Cardiac septum (tissue), 1 donor: ENCODE measurements around the gene SNX13. TPM values are rescaled to one million over a fixed set of nuclear protein-coding genes. Genes with fewer than 3 reads are reported as not detected.

Source experiments
- DNase-seq: peaks from one replicate; pipeline ENCODE4 v3.0.0-alpha.2; 2020; ENCODE audit warnings: low spot score
- intact Hi-C: fragments of 100-400 bp; cut with DNase I; formaldehyde crosslinking; loops from one replicate; pipeline ENCODE4 v1.14.0; 2022
- long read RNA-seq: library from polyadenylated mRNA; unstranded; transcript quantifications from one replicate; pipeline ENCODE4 v2.0.0, GENCODE V29; 2021
- total RNA-seq: library from RNA; stranded (reverse); fragmentation: NEBNext Ultra II Directional; extraction: Animal tissue kit (Norgen Biotek cat#: 25700); gene quantifications from one replicate; pipeline ENCODE4 v1.2.1, GENCODE V29; 2021
- donor health status: DM: no; HTN: no; CAD: no.

The SNX13 gene, protein sequence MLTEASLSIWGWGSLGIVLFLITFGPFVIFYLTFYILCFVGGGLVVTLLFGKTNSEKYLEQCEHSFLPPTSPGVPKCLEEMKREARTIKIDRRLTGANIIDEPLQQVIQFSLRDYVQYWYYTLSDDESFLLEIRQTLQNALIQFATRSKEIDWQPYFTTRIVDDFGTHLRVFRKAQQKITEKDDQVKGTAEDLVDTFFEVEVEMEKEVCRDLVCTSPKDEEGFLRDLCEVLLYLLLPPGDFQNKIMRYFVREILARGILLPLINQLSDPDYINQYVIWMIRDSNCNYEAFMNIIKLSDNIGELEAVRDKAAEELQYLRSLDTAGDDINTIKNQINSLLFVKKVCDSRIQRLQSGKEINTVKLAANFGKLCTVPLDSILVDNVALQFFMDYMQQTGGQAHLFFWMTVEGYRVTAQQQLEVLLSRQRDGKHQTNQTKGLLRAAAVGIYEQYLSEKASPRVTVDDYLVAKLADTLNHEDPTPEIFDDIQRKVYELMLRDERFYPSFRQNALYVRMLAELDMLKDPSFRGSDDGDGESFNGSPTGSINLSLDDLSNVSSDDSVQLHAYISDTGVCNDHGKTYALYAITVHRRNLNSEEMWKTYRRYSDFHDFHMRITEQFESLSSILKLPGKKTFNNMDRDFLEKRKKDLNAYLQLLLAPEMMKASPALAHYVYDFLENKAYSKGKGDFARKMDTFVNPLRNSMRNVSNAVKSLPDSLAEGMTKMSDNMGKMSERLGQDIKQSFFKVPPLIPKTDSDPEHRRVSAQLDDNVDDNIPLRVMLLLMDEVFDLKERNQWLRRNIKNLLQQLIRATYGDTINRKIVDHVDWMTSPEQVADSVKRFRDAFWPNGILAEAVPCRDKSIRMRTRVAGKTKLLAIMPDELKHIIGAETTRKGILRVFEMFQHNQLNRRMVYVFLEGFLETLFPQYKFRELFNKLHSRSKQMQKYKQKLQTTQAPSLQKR
- 48.8 TPM for total RNA-seq
- long read RNA-seq, full-length matches to known transcripts: 12 of 41 reads
- long read RNA-seq, partial matches to known transcripts: 4 of 41 reads
- long read RNA-seq, other reads (novel, unspliced or antisense): 25 of 41 reads

DNA sequence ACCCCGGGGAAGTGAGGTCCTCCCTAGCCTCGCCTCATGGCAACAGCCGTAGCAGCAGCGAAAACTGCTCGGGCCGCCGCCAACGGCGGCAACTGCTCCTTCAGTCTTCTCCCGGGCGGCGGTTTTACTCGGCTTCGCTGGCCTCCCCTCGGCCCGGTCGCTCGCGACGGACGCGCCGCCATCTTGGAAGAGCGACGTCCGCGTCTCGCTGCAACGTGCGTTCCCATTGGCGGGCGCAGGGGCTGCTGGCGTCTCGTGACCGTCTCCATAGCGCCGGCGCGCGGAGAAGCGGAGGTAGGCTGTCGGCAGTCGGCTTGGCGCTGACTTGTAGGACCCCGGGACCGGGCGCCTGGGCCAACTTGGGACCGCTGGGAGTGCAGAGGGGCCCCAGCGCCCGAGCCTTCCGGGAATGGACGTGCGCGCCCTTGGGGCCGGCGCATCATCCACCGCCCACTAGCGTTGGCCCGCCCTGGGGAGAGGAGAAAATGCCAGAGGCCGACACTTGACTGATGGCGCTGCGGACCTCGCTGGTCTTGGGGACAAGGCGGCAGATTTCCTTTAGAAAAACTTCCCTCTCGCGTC lies at the start of gene SNX13:
TSS of gene SNX13 (minus strand) at position 193 of the 582 bp plus-strand sequence. CDS start 199 bp downstream, outside the sequence.
- DNase-seq: peak; percentile 96
- intact Hi-C loops: no loop called here

DNA sequence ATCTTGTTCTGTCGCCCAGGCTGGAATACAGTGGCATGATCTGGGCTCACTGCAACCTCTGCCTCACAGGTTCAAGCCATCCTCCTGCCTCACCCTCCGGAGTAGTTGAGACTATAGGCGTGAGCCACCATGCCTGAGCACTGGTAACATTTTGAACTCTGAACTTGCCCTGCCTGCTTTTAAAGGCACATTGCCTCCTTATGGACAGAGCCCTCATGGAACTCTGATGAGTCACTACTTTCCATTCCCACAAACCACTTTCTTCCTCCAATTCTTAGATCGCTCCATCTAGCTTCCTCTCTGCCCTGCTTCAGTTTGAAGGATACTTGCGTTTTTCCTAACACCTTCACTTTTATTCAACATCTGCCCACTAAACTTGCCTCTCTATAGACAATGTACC lies 49.3 kb upstream of the SNX13 start:
- no peak for DNase-seq
- intact Hi-C loops: loop anchor here (5.0 kb wide), 1 partner anchor 217 kb away; no protein-coding TSS in a partner anchor

DNA sequence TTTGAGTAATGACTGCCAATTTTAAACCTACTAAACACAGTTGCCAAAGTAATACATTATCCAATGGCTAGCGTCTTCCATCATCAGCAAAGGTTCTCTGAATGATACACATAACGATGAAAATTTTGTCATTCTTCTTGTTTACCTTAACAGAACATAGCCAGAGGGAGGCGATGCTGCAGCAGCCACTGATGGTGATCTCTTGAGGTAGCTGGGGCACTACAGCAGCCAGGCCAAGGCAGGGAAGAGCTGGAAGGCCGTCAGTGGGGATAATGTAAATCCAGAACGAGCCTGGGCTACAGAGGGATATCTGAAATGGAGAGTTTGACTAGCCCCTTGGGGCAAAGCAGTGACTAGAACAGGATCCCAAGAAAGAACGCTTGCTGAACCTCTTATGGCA lies 48.6 kb upstream of the SNX13 start:
- intact Hi-C loops: loop anchor here (5.0 kb wide), 1 partner anchor 217 kb away; no protein-coding TSS in a partner anchor
- DNase-seq: no peak

DNA sequence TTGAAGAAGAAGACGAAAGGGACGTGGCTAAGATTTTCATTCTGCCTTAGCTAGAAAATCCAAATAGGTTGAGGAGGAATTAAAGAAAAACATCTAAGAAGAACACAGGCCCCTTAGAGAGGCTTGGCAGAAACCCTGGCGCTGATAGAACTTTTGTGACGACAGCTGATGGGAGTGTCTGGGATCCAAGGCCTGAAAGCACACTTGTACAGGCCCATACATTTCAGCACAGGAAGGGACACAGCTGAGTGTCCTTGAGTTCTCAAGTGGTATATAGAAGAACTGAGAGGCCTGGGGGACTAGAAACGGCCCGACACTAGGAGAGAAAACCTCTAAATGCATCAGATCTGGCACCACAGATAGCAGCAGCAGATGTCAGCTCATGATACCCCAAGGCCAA lies 47.8 kb upstream of the SNX13 start:
- DNase-seq: no peak
- intact Hi-C loops: loop anchor here (5.0 kb wide), 1 partner anchor 216 kb away; no protein-coding TSS in a partner anchor

DNA sequence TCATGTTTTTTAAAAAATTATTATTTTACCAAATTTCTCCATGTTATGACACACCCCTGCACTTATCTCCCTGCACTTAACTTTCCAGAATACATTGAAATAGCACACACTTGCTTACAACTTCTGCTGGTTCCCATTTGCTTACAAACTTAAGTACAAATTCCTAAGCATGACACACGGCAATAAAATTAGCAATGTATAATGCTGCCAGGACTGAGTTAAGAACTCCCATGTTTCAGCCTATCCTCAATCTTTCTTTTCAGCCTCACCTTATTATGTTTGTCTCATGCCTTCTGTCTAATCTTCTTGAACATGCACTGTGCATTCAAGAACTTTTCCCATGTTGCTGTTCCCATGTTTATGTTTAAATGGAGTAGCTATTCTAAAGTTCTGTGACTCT lies 46.6 kb upstream of the SNX13 start:
- intact Hi-C loops: loop anchor here (5.0 kb wide), 1 partner anchor 215 kb away; no protein-coding TSS in a partner anchor
- no peak for DNase-seq

DNA sequence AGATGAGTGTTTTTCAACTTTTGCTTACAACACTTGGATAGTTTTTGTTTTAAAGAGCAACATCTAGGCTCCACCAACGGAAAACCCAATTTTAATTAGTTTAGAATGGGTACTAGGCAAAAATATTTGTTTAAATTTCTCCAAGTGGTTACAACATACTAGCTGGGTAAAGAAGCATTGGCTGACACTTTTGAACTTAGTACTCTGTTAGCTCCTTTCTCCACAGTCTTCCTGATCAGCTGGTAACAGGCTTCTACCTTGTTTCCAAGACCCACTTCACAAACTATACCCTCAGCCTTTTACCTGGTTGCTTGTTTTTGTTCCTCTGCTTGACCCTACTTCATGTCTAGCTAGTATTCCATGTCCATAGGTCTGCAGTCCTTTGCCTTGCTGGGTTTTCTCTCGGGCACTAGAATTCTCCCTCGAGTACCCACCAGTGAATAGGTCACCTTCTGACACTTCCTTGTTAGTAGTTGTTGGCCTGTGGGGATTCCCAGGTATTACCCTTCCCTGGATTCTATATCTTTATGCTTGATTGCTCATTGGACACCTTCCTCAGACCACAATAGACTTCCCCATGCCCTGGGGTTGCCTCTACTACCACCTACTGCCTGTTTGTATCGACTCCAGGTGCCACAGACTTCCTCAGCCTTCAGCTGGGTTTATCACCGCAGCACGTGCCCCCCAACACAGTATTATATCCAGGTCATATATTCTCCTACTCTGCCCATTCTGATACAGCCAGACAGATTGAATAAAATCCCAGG lies 45.4 kb upstream of the SNX13 start:
- intact Hi-C loops: loop anchor here (5.0 kb wide), 1 partner anchor 213 kb away; no protein-coding TSS in a partner anchor
- DNase-seq: no peak

DNA sequence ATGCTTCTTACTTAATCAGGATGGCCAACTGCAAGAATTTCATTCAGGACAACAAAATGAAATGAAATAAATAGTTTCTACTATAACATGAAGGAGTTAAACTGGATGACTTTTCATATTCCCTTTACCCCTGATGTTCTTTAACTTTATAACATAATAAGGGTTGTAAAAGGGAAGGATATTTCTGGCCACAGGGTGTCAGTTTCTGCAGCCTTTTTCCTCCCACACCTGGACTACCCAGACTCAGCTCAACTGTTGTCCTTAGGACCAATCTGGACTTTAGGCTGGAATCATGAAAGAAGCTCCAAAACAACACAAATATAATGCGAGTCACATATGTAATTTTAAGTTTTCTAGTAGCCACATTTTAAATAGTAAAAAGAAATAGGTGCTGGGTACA lies 44.0 kb upstream of the SNX13 start:
- no peak for DNase-seq
- intact Hi-C loops: no loop called here

DNA sequence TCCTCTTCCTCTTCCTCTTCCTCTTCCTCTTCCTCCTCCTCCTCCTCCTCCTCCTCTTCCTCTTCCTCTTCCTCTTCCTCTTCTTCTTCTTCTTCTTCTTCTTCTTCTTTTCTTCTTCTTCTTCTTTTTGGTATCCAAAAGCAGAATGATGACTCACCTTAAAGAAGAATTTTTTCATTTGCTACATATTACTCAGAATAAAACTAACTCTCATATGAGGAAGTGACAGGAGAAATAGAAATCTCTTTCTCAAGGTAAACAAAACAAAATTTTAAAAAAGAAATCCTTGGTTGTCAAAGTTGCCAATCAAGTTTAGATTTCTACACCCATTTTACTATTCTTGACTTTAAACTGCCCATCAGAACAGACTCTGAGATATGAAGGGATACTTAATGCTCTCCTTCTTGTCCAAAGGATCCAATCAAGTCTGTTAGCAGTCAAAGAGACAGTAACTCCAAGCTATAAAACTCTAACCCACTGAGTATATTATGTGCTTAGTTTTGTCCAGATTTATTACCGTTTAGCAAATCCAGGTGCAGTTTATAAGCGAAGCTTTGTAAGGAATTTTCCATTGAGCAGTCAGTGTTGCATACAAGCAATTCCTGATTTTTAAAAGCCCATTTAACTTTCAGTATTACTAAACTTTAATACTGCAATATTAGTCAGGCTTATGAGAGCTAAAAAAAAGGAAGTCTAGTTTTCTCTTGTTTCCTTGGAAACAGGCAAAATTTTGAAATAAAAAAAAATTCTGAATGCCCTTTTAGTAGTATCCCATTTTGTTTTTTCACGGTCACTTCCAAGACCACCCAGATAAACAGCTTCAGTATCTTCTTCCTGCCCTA lies 43.1 kb upstream of the SNX13 start:
- intact Hi-C loops: no loop called here
- DNase-seq: no peak

DNA sequence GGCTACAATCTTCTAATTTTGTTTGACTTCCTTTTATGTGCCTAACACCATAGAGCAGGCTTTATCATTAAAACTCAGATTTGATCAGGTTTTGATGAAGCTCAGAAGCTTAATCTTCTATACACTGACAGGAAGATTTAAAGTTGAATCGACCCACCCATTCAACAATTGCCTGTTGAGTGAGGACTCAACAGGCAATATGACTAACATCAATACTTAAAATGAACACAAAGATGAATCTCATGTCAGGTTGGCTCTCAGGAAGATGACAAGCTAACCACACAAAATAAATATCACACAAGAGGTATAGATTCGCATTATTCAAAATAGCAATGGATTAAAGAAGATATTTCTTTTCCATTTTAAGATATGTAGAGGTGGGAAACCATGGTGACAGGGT lies 36.7 kb upstream of the SNX13 start:
- intact Hi-C loops: loop anchor here (10.0 kb wide), 1 partner anchor 368 kb away; no protein-coding TSS in a partner anchor

DNA sequence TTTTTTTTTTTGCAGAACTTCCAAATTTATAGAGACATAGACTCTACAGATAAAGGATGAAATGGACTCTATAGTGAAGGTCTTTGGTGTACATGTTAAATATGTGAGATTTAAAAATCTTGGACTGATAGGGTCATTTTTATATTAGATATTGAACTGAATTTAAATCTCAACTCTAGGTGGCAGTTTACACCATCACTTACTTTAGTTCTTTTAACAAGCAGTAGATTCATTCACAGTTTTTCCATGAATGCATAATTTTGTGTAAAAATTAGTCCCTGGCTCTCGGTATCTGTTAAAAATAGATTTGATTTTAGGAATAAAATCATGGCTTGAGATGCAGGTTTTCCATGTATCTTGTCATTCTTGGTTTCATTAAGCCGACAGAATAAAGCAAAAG lies 31.1 kb upstream of the SNX13 start:
- DNase-seq: no peak
- intact Hi-C loops: loop anchor here (10.0 kb wide), 1 partner anchor 373 kb away; no protein-coding TSS in a partner anchor

More for the DNA sequence above, 36.7 kb upstream of the SNX13 start:
- no peak for DNase-seq

DNA sequence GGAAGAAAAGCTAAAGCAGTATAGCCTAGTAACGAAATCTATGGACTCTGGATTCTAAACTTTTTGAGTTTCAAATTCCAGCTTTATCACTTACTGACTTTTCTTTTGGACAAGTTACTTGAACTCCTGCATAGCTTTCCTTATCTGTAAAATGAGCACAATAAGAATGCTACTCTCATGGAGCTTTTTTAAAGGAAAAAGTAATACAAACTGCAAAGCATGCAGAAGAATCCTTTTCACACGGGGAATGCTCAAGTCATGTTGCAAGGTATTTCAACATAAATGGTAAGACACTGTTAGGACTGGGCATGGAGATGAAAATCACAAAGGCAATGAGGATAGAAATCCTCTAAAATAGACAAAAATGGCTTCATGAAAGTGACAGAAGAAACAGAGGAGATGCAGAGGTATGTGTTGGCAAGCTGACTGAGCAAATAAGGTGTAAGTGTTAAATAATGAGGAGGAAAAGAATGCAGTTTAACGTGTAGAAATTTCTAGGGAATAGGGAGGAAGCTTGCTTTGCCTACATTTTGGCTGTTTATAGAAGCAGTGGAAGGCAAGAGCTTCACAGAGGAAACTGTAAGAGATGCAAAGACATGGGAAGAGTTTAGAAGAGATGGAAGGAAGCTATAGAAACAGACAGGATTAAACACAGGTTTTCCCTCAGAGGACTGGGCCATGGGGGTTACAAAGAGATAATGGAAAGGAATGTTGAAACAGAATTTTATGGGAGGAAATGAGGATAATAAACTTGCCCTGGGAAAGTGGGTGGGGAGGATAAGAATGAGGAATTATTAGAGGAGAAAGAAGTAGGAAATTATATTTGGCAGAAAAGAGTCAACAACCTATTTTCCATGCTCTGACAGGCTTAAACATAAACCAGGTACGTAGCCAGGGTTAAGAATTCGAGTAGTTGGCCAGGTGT lies 28.8 kb upstream of the SNX13 start:
- DNase-seq: no peak
- intact Hi-C loops: no loop called here

DNA sequence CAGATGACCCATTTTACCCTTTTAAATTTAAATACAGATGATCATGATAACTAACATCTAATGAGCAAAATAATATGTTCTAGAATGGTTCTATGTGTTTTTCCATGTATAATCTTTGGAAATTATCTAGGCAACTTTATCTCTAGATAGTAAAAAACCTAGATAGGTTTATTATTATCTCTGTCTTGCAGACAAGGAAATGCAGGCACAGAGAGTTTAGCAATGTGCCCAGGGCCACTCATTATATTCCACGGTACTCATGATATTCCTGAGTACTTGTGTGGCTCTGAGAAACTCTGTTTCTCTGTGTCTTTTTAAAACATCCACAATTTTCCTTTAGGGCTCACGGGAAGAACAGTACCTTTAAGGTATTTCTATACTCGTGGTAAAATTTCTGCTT lies 26.4 kb upstream of the SNX13 start:
- intact Hi-C loops: no loop called here
- no peak for DNase-seq

DNA sequence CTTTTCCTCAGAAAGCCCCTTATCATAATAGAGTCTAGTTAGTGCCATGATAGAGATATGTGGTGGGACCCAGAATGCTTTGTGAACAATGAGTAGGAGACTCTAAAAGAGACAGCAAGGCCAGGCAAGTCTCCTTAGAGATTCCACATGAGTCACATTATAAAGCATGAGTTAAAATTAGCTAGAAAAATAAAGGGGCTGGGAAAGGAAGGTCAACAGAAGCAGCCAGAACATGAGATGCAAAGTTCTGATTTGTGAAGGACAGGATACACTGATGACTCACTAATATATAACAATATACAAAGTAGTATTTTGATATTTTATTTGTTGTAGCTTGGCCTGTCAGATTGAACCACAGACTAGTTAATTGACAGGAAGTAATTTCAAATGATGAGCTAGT lies 25.3 kb upstream of the SNX13 start:
- intact Hi-C loops: no loop called here

DNA sequence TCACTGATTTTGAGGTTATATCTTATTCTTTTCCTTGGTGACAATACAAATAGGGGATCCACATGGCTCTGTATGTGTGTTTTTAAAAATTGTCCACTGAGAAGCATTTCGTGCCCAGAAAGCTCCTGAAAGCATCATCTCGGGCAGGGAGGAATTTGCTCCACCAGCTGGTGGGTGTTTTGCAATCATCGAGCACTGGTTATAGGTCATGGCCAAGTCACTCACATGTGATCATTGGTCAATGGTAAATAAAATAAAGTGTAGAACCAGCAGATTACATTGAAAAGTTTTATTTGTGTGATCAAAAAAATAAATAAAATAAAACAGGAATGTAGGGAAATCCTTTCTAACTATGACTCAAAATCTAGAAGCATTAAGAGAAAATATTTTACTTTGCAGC lies 23.0 kb upstream of the SNX13 start:
- DNase-seq: no peak
- intact Hi-C loops: no loop called here

More for the DNA sequence above, 25.3 kb upstream of the SNX13 start:
- DNase-seq: no peak

DNA sequence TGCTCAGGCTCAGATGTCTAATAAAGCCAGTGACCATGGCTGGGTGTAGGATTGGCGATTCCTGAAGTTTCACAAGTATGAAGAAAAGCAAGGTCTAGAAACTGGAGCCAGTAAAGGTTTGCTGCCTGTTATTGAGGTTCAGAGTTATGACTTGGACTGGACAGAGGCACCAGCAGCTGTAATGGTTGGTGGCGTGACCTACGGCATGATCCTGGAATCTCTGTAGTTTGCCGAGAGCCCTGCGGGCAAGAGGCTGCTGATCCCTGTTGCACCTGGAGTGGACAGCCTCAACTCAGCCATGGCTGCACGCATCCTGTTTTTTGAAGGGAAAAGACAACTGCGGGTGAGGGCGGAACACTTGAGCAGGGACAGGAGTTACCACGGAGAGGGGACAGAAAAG lies 22.4 kb upstream of the SNX13 start:
- no peak for DNase-seq
- intact Hi-C loops: no loop called here

DNA sequence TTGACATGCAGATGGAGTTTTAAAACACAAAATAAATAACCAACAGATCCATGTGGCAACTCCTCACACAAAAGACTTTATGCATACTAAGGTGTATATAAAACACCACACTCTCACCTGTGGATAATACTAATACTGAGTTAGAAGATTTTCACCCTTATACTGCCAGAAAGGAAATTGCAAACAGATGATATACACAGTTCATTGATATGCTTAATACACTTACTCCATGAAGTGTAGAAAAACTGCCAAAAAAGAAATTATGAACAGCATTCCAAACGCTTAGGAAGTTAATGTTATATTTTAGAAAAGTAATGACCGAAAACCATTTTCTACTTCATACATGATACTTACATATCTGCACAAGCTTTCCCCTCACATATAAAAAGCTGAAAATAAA lies 17.6 kb upstream of the SNX13 start:
- no peak for DNase-seq

DNA sequence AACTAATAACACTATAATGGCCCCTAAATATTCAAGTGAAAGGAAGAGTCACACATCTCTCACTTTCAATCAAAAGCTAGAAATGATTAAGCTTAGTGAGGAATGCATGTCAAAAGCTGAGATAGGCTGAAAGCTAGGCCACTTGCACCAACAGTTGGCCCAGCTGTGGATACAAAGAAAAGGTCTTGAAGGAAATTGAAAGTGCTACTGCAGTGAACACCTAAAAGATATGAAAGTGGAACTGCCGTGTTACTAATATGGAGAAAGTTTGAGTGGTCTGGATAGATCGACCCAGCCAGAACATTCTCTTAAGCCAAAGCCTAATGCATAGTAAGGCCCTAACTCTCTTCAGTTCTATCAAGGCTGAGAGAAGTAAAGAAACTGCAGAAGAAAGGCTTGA lies 12.1 kb upstream of the SNX13 start:
- intact Hi-C loops: no loop called here
- no peak for DNase-seq

More for the DNA sequence above, 17.6 kb upstream of the SNX13 start:
- intact Hi-C loops: no loop called here
